ENCODE measurements around the gene TMEM30A.

TMEM30A gene

DNA sequence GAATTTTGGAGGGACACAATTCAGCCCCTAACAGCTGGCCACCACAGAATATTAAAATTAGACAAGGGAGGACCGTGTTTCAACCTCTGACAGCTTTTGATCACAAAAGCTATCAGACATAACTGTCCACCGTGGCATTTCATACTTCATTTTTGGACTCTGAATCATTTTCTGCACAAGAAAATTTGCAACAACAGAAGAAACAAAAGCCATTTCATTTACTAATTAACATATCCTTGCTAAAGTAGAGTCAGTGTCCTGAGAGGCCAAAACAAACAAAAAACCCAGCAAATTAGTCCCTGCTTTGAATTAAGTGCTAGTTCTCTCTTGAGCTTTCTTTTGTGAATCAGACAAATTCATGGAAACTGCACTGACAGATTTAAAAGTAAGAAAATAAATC is 61.2 kb downstream of the TMEM30A start:
- H3K4me3 Mint-ChIP-seq = no peak overlapping the region
- no peak overlapping the region for H3K27ac Mint-ChIP-seq
- DNase-seq = no peak
- no peaks in the 10 kb centered on the region for H3K9me3 Mint-ChIP-seq
- H3K4me1 Mint-ChIP-seq (ENCODE audit: low read depth) = peaks cover 2% of the 10 kb centered on the region
- peaks cover 17% of the 10 kb centered on the region for H3K27me3 Mint-ChIP-seq
- H3K36me3 Mint-ChIP-seq (ENCODE audit: low read depth) = no peaks in the 10 kb centered on the region

DNA sequence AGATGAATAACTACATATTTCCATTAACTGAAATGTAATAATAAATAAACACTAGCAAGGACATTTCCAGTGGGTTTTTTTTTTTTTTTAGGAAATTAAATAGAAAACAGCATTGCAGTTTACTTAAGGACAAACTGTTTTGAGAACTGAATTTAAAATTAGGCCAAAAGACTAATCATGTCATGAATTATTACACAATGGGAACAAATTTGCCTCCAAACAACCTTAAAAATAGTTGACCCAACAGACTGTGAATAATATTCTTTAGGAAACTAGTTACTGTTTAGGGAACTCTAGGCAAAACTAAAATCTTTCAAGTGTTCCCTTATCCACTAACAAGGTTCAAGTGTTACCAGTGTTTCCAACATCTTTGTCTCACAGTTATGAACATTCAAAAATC is 62.3 kb downstream of the TMEM30A start:
- no peaks in the 10 kb centered on the region for H3K9me3 Mint-ChIP-seq
- H3K27me3 Mint-ChIP-seq = peaks cover 26% of the 10 kb centered on the region
- DNase-seq = no peak
- no peaks in the 10 kb centered on the region for H3K36me3 Mint-ChIP-seq (ENCODE audit: low read depth)
- no peak overlapping the region for H3K4me3 Mint-ChIP-seq
- H3K27ac Mint-ChIP-seq = no peak overlapping the region
- peaks cover 7% of the 10 kb centered on the region for H3K4me1 Mint-ChIP-seq (ENCODE audit: low read depth)

DNA sequence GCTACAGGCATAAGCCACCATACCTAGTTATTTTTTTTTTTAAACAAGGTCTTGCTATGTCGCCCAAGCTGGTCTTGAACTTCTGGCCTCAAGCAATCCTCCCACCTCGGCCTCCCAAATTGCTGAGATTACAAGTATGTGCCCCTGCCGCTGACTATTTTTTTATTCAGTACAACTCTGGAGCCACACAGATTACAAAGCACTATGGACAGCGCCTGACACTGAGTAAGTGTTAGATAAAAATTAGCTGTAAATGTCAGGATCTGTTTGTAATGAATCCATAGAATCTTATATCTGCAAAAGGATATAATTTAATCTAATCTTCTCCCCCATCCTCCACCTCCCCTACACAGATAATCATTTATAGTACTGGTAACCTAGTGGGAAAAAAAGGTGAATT is 63.5 kb downstream of the TMEM30A start:
- Mint-ChIP-seq H3K27ac (no peak overlapping the region), H3K4me1 (ENCODE audit: low read depth) (peaks cover 9% of the 10 kb centered on the region), H3K9me3 (no peaks in the 10 kb centered on the region), H3K4me3 (no peak overlapping the region), H3K27me3 (peaks cover 37% of the 10 kb centered on the region), H3K36me3 (ENCODE audit: low read depth) (no peaks in the 10 kb centered on the region)
- no peak for DNase-seq

DNA sequence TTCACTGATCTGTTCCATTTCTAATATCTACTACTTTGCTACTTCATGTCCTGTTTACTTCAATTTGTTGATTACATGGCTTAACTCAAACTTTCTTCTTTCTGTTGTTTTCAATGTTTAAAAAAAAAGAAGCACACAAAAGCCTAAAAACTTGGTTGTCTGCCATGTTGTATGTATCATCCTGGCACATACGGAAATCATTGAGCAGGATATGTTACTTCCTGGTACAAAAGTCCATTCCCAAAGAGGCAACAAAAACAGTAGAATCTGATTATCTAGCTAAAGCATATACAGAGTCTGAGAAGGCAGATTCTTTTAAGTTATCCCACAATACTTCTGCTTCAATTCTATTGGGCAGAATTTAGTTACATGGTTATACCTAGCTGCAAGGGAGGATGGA is 64.2 kb downstream of the TMEM30A start:
- no peak overlapping the region for H3K4me3 Mint-ChIP-seq
- H3K36me3 Mint-ChIP-seq (ENCODE audit: low read depth) = no peaks in the 10 kb centered on the region
- H3K9me3 Mint-ChIP-seq = no peaks in the 10 kb centered on the region
- H3K27ac Mint-ChIP-seq = no peak overlapping the region
- DNase-seq = no peak
- H3K27me3 Mint-ChIP-seq = peaks cover 41% of the 10 kb centered on the region
- H3K4me1 Mint-ChIP-seq (ENCODE audit: low read depth) = peaks cover 8% of the 10 kb centered on the region

DNA sequence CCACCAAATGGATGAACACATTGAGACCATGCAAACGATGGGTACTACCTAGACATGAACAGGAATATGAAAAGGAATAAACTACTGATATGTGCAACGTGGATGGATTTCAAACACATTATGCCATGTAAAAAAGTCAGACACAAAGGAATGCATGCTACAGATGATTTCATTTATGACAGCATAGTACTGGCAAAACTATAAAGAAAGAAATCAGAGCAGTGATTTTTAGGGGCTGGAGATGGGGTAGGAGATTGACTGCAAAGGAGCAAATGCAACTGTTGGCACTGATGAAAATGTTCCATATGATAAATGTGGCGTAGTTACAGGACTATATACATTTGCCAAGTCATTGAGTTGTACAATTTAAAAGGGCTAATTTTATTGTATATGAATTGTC is 65.3 kb downstream of the TMEM30A start:
- Mint-ChIP-seq H3K27me3 (peaks cover 42% of the 10 kb centered on the region), H3K27ac (no peak overlapping the region), H3K4me1 (ENCODE audit: low read depth) (peaks cover 8% of the 10 kb centered on the region), H3K36me3 (ENCODE audit: low read depth) (no peaks in the 10 kb centered on the region), H3K4me3 (no peak overlapping the region), H3K9me3 (no peaks in the 10 kb centered on the region)
- DNase-seq = no peak

DNA sequence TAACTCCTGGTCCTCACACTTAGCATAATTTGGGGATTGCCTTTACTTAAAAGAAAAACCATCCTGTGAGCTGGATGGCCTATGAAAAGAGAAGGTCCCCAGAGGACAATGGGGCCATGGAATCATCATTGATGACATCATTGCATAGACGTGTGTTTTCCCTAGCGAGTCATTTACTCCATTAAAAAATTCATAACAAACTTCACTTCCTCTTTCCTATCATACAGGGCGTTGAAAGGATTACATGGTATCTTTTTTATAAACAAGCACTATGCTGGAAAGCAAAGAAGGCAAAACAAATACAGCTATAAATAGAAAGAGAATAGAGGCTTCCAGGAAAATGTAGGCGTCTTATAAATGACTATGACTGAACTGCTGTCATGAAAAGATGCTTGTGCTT is 67.4 kb downstream of the TMEM30A start:
- no peaks in the 10 kb centered on the region for H3K9me3 Mint-ChIP-seq
- peaks cover 8% of the 10 kb centered on the region for H3K4me1 Mint-ChIP-seq (ENCODE audit: low read depth)
- no peak overlapping the region for H3K4me3 Mint-ChIP-seq
- no peak overlapping the region for H3K27ac Mint-ChIP-seq
- no peak for DNase-seq
- peaks cover 55% of the 10 kb centered on the region for H3K27me3 Mint-ChIP-seq
- no peaks in the 10 kb centered on the region for H3K36me3 Mint-ChIP-seq (ENCODE audit: low read depth)

DNA sequence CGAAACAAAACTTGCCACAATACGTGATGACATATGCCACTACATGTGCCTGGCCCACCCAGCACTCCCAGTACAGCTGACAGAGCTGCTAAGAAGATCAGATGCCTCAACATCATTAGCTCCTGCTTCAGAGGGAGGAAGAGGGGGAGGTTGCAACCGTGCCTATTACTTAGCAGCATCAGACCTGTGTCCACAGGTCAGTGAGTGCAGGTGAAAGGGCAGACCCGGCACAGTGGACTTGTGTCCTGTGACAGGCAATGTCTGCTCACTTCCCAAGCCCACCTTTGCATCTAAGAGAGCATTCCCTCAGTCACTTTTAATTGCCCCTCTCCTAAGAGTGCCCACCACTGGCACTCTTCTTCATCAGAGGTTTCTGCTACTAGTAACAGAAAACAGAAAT is 69.3 kb downstream of the TMEM30A start:
- Mint-ChIP-seq H3K4me1 (ENCODE audit: low read depth) (peaks cover 8% of the 10 kb centered on the region), H3K4me3 (no peak overlapping the region), H3K36me3 (ENCODE audit: low read depth) (no peaks in the 10 kb centered on the region), H3K27ac (no peak overlapping the region), H3K27me3 (peaks cover 65% of the 10 kb centered on the region), H3K9me3 (no peaks in the 10 kb centered on the region)
- DNase-seq = no peak

DNA sequence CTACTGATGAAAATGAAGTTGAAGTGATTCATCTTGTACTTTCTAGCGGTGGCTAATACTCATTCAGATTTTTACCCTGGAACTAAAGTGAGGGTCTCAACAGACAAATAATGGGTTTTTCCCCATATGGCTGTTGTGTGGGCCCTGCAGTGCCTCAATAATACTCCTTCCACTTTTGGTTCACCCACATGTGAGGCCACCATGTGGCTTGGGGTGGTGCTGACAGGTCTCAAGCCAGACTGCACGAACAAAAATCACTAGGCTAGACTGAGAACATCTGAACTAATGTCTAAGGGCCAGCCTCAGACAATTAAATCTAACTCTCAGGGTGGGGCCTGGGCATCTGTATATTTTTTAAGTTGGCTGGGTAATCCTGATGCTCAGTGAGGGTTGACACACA is 70.9 kb downstream of the TMEM30A start:
- H3K4me3 Mint-ChIP-seq = no peak overlapping the region
- H3K27ac Mint-ChIP-seq = no peak overlapping the region
- H3K36me3 Mint-ChIP-seq (ENCODE audit: low read depth) = no peaks in the 10 kb centered on the region
- H3K9me3 Mint-ChIP-seq = no peaks in the 10 kb centered on the region
- peaks cover 58% of the 10 kb centered on the region for H3K27me3 Mint-ChIP-seq
- no peak for DNase-seq
- H3K4me1 Mint-ChIP-seq (ENCODE audit: low read depth) = peaks cover 12% of the 10 kb centered on the region

DNA sequence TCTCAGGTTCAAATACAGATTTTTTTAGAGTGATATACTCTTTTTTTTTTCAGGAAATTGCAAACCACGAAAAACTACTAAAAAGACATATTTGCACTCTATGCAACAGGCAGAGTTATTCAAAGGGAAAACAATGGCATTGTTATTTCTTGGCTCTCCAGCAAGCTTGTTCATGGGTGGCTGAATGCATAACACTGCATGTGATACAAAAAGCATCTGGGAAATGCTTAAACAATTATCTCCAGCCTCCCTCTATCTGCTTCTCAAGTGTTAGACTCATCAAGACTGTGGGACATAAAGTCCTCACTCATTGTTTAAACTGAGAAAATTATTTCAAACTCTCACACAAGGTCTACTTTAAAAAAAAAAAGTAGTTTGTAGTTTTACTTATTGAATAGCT is 71.5 kb downstream of the TMEM30A start:
- H3K36me3 Mint-ChIP-seq (ENCODE audit: low read depth) = no peaks in the 10 kb centered on the region

DNA sequence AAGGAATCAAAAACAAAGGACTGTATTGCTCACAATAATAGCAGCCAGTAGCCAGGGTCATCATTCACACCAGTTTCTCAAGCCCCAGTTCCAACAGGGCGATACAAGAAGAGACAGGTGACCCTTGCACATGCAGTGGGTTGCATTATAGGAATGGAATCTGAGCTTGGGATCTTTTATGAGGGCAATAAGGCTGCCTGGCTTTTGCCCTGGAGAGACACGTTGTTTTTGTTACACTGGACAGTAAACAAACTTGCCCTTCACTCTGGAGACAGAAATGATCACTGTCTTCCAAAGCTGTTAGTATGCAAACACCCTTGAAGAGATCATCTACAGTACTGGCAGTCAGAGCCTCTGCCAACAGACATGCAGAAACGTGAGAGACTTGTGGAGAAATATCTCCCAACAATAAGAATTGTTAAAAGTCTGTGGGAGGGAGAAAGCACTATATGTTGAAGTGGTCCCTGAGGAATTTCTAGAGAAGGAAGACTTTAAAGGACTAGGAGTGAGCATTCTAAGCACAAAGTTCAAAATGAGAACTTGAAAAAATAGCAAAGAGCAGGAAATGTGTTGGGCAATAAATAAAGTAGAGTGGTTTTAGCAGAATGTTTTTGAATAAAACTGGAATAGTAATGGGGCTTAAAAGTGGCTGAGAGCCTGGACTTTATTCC is 72.5 kb downstream of the TMEM30A start:
- Mint-ChIP-seq H3K27me3 (peaks cover 64% of the 10 kb centered on the region), H3K36me3 (ENCODE audit: low read depth) (no peaks in the 10 kb centered on the region), H3K4me1 (ENCODE audit: low read depth) (peaks cover 21% of the 10 kb centered on the region), H3K9me3 (no peaks in the 10 kb centered on the region), H3K4me3 (no peak overlapping the region), H3K27ac (no peak overlapping the region)
- no peak for DNase-seq

More for the DNA sequence above, 71.5 kb downstream of the TMEM30A start:
- H3K4me1 Mint-ChIP-seq (ENCODE audit: low read depth) = peaks cover 18% of the 10 kb centered on the region
- H3K4me3 Mint-ChIP-seq = no peak overlapping the region
- H3K27me3 Mint-ChIP-seq = peaks cover 63% of the 10 kb centered on the region
- H3K9me3 Mint-ChIP-seq = no peaks in the 10 kb centered on the region
- H3K27ac Mint-ChIP-seq = no peak overlapping the region
- DNase-seq = no peak

DNA sequence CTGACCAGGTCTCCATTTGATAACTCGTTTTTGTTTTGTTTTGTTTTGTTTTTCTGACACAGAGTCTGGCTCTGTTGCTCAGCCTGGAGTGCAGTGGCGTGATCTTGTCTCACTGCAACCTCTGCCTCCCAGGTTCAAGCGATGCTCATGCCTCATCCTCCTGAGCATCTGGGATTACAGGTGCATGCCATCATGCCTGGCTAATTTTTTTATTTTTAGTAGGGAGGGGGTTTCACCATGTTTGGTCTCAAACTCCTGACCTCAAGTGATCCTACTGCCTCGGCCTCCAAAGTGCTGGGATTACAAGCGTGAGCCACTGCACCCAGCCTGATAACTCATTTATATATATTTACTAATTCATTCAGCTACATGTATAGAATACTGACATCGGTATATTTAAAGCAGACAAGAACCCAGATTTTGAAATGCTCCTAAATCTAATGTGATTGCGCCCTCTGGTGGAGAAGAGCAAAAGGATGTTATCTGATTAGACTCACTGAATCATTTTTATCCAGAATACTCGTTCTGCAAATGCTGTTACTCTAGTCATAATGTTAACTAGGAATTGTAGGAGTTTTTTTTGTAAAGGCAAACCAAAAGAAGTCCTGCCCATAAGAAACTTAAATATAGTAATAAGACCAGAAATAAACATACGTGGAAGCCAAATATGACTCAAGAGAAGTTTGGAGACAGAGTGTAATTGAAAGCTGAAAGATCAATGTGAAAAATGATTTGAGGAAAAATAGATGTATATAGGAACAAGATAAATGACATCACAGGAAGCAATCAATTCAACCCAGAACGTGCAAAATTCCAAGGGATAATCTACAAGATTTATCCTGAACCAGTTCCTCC is 73.5 kb downstream of the TMEM30A start:
- DNase-seq = no peak
- Mint-ChIP-seq H3K36me3 (ENCODE audit: low read depth) (no peaks in the 10 kb centered on the region), H3K27ac (no peak overlapping the region), H3K9me3 (no peaks in the 10 kb centered on the region), H3K4me3 (no peak overlapping the region), H3K27me3 (peaks cover 65% of the 10 kb centered on the region), H3K4me1 (ENCODE audit: low read depth) (peaks cover 29% of the 10 kb centered on the region)

DNA sequence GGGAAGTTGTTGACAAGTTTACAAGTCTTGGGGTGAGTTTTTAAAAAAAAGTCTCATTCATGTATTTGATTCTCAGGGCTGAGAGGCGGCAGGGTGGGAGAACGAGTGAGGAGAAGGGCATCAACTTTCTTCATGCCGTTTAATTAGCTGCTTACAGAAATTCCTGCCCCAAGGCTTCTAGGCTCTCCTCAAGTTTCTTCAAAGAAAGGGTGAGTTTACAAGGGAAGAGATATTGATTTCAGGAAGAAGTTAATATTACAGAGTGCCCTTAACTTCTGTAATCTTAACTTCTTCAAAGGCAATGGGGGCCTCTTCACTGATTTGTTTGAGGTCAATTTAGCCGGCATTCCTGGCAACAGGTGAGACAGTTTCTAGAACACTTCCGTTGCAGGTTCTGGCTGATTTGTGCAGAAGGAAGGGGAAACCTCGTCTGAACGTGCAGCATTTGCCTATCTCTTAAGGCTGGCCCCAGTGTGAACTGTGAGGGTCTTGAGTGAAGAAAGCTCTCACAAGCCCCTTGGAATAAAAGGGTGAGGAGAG is 75.3 kb downstream of the TMEM30A start:
- Mint-ChIP-seq H3K27me3 (peaks cover 76% of the 10 kb centered on the region), H3K4me1 (ENCODE audit: low read depth) (peaks cover 47% of the 10 kb centered on the region), H3K9me3 (no peaks in the 10 kb centered on the region), H3K36me3 (ENCODE audit: low read depth) (no peaks in the 10 kb centered on the region), H3K4me3 (no peak overlapping the region), H3K27ac (no peak overlapping the region)
- no peak for DNase-seq

DNA sequence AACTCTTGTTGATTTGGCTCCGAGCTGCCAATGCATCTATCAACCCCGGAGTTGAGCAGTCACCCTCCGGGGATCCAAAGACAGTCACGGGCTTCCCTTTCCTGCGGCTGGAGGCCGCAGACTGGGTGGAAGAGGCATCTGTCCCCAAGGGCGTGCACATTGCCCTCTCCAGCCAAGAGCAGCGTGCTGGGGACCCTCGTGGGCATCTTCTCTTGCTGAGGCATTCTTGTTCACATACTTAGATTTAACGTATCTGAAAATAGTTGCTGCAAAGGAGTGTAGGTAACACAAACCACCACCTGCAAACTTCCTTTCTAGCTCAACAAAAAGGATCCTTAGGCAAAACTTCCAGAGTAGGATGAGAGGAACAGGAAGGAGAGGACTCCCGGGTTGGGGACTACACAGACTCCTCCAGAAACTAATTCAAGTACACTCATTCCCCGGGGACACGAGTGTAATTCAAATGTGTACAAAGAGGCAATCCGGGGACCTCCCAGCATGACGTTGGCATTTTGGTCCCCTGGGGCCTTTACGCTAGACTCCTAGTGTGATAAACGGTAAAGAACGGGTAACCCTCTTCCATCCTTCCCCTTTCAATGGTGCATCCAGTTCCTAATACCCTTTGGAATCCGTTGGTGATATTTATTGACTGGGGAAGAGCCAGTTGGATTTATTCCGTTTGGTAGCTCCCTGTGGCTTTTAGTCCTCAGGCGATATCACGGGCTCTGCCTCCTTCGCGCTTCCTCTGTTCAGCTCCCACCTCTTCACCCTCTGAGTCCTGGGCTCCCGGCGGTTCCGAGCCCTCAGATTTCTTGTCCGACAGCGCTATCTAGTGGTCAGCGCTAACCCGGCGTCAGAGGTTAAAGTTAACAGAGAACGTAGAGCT is 76.1 kb downstream of the TMEM30A start:
- no peaks in the 10 kb centered on the region for H3K36me3 Mint-ChIP-seq (ENCODE audit: low read depth)
- peaks cover 51% of the 10 kb centered on the region for H3K4me1 Mint-ChIP-seq (ENCODE audit: low read depth)
- H3K4me3 Mint-ChIP-seq = peak overlapping the region; percentile 60
- H3K27ac Mint-ChIP-seq = peak overlapping the region; percentile 8
- no peaks in the 10 kb centered on the region for H3K9me3 Mint-ChIP-seq
- H3K27me3 Mint-ChIP-seq = peaks cover 77% of the 10 kb centered on the region
- peak; percentile 89 for DNase-seq

DNA sequence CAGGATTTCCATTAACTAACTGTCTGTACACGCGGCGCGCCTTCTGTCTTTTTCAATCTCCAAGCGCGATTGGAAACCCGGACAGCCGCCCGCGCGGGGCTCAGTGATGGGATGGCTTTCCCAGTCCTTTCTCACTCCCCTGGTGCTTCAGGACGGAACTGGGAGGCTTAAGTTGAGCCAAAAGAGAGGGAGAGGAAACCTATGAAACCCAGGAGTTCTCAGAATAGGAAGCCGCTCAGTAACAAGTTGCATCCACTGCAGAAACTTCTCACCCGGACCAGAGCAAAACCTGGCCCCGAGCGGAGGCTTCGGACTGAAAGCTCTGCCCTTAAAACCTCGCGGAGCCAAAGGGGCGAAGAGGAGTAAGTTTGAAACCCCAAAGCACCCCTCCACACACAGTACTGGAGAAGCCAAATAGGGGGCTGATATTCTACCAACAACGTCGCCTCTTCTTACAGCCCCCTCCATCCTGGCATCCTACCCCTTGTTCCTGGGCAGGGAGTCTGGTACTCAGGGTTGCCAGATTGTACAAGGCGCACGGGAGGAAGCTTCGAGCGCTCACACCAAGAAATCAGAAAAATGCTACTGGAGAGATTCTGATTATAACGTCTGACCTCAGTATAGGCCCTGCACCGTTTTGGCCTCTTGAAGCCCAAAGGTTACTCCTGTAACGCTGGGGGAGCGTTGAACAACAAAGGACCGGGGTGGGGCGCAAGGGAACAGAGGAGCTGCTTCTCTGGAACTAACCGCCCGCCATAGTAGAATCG is 77.8 kb downstream of the TMEM30A start:
- Mint-ChIP-seq H3K4me3 (peak overlapping the region; percentile 66), H3K4me1 (ENCODE audit: low read depth) (peaks cover 59% of the 10 kb centered on the region), H3K27ac (no peak overlapping the region), H3K36me3 (ENCODE audit: low read depth) (no peaks in the 10 kb centered on the region), H3K27me3 (peaks cover 81% of the 10 kb centered on the region), H3K9me3 (no peaks in the 10 kb centered on the region)
- peak; percentile 41 for DNase-seq

Data from activated T-cell treated with anti-CD3 and anti-CD28 coated beads, Interleukin-2, amount 50 U/mL, for 24 hours (primary cell).